ENCODE results near the gene C18orf32.
"Not testable (repeated sequence)": the region's sequence is repeated elsewhere in the genome, so short reads cannot be mapped to it uniquely, and the experiment has no call there.

C18orf32 gene

GRCh38 chr18:49486953-49487710 lies at the start of gene C18orf32:
C18orf32 (minus strand) TSS chr18:49487234; CDS start chr18:49483748, 3,486 bp downstream.
- DNase-seq, result peak; percentile 68 to 95 (median 90)

DNA sequence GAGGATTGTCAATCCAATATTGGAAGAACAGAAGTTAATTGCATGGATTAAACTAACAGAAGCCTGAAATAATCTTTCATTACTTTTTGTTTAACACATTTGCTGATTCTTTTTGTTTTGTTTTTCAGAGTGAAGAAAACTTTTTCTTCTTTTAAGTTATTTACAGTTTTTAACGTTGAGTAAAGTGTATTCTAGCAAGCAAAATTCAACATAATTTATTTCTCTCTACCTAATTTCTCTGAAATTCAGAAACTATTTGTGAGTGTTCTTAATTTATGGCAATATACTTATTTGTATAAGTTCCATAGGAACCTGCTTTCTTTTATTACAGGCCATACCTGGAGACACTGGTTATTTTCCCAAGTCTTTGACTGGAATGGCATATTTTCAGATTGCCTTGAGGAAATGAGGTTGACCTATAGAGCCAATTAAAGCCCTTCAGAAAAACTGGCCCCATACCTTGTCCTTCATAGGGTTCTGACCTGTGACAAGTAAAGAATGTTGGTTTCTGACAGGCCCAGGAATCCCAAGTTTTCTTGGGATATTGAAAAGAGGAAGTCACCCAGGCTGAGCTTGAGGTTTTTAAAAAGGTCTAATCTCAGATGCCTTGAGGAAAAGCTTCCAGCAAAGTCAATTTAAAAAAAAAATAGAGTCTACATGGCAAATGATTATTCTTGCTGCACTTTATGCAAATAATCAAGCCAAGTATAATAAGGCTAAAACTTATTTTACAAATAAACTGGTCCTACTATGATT lies 48.0 kb upstream of the C18orf32 start:
- DNase-seq, result no peak

GRCh38 chr18:49531678-49532153 lies 44.7 kb upstream of the C18orf32 start:
- DNase-seq, result no peak

DNA sequence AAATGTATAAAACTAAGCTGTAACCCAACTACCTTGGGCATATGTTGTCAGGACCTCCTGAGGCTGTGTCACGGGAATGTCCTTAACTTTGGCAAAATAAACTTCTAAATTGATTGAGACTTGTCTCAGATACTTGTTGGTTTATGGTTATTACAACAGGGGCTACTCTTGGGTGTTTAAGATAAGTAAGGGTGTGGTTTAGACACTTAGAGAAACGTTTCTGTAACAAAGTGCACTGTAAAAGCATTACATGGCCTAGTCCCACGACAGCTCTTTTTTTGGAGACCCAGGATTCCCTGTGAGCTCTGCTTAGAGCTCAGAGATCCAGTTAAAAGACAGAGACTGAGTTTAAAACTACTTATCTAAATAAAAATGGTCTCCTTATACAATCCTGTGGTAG lies 42.6 kb upstream of the C18orf32 start:
- DNase-seq, result no peak

DNA sequence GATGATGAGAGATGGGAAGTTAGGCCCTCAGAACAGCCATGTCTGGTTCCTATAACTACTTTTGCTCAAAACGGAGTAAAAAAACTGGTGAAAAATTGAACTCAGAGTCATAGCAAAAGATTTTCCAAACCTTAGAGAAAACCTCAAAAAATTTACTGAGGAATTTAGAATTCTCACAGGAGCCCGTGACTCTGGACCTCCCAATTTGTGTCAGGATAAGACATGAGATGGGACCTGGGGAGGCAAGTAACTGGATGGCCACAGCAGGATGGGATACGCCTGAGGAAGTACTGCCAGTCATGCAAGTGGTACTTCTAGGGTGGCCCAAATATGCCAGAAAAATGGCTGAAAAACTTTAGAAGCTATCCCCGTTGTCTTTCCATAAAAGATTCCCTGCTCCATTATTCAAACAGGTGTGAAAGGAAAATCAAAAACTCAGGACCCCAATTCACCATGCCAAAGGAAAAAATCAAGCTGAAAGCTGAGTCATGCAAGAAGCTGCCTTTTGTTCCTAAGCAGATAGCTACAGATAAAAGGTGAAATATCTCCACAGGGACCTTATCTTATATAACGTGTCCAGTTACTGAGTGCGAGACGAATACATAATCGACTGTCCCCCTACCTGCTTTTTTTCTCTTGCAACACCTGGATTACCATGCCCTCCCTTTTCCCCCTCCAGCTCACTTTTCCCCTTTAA lies 40.7 kb upstream of the C18orf32 start:
- no peak for DNase-seq

- DNase-seq, result no peak
Observed at GRCh38 chr18:49525981-49526380, 38.9 kb upstream of the C18orf32 start.

- no peak for DNase-seq
Observed at GRCh38 chr18:49524951-49525350, 37.9 kb upstream of the C18orf32 start.

GRCh38 chr18:49524349-49524748 lies 37.3 kb upstream of the C18orf32 start:
- DNase-seq, result no peak

DNA sequence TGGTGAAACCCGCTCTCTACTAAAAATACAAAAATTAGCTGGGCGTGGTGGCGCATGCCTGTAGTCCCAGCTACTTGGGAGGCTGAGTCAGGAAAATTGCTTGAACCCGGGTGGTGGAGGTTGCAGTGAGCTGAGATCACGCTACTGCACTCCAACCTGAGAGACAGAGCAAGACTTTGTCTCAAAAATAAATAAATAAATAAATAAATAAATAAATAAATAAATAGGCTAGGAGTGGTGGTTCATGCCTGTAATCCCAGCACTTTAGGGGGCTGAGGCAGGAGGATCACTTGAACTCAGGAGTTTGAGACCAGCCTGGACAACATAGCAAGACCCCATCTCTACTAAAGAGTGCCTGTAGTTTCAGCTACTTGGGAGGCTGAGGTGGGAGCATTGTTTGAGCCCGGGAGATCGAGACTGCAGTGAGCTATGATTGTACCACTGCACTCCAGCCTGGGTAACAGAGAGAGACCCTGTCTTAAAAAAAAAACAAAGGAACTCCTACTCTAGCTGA lies 36.6 kb upstream of the C18orf32 start:
- DNase-seq, result not testable (repeated sequence)

- no peak for DNase-seq
Observed at GRCh38 chr18:49521216-49521835, 34.3 kb upstream of the C18orf32 start.

GRCh38 chr18:49520661-49521145 lies 33.7 kb upstream of the C18orf32 start:
- DNase-seq, result no peak

GRCh38 chr18:49519101-49519971 lies 32.3 kb upstream of the C18orf32 start:
- no peak for DNase-seq

DNA sequence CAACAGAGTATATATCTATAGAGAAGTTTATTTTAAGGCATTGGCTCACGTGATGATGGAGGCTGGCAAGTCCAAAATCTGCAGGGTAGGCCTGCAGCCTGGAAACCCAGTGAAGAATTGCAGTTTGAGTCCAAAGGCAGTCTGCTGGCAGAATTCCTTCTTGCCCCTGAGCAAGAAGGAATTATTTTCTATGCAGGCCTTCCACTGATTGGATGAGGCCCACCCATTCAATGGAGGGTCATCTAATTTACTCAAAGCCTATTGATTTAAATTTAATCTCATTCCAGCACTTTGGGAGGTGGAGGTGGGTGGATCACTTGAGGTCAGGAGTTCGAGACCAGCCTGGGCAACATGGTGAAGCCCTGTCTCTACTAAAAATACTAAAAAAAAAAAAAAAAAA lies 30.4 kb upstream of the C18orf32 start:
- no peak for DNase-seq

DNA sequence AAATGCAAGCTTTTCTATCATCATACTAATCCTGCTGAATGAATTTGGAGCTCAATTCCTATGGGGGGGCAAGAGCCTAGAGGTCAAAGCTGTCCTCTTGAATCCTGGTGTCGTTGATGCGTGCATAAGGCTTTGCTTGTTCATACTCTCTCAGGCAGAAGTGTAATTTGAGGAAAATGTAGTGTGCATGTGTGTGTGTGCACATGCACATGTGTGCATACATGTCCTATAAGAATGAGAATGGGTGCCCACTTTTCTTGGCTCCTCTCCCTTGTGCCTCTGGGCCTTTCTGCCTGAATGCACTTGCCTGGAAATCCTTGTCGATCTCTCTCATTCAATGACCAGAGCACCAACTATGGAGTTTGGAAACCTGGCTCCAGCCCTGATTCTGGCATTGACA lies 28.5 kb upstream of the C18orf32 start:
- no peak for DNase-seq

DNA sequence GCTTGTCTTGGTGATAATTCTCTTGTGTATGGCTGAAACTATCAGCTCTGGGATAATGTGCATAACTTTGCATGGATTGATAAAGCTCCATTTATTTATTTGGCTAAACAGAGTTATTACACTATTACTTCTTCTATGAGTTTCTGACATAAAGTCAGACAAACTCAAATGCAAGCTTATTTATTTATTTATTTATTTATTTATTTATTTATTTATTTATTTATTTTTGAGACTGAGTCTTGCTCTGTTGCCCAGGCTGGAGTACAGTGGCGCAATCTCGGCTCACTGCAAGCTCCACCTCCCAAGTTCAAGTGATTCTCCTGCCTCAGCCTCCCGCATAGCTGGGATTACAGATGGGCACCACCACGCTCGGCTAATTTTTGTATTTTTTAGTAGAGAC lies 28.0 kb upstream of the C18orf32 start:
- not testable (repeated sequence) for DNase-seq

DNA sequence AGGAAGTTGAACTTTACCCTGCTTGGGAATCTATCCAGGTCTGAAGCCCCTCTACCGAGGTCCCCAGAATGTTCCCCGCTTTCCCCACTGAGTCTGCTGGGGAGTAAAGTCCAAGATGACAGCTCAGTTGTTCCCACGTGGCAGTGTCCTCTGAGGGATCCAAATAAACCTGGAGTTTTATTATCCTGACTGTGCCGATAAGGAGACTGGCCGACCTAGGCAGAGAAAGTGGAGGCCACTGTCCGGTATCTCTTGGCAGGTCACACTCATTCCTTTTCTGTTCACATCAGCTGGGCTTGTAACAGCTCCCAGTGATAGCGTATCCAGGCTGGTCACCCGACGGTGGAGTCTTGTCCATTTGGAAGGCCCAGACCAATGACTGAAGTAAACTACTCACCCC lies 27.5 kb upstream of the C18orf32 start:
- no peak for DNase-seq

GRCh38 chr18:49512876-49513275 lies 25.8 kb upstream of the C18orf32 start:
- DNase-seq, result not testable (repeated sequence)

DNA sequence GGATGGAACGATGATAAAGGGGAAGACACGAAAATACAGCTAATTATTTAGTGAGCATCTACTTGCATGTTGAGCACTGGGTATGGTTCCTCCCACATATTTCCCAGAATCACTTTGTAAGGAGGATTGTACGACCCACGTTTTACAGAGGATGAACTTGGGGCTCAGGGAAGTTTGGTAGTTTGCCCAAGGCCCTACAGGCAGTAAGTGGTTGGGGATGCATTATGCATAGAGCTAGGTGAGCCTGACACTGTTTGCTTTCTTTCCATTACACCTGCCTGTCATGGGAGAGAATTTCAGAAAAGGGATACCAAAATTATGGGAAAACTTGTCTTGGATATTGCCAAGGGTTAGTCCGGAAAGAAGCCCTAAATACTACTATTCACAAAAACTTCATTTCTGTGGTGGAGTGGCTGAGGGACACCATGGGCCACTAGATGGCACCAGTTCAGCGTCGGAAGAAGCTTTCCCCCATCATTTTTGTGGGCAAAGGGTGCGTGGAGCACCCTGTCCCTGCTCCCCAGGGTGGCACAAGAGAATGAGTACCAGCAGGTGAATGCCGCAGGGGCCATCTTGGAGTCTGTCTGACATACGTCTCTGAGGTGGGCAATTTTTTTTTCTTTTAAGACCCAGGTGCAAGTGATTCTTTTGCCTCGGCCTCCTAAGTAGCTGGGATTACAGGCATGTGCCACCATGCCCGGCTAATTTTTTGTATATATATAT lies 23.5 kb upstream of the C18orf32 start:
- DNase-seq, result peak in 4 of 14 donors; percentile 1 to 28 (median 22)

GRCh38 chr18:49506438-49506837 lies 19.4 kb upstream of the C18orf32 start:
- DNase-seq, result not testable (repeated sequence)

GRCh38 chr18:49503931-49504330 lies 16.9 kb upstream of the C18orf32 start:
- no peak for DNase-seq
